HG03066 (cell line): ENCODE measurements around the gene NTMT1.
"Not testable (repeated sequence)": the region's sequence is repeated elsewhere in the genome, so short reads cannot be mapped to it uniquely, and the experiment has no call there.

Source experiments
- ATAC-seq: cut with Tn5 transposase; IDR thresholded peaks from one replicate; pipeline ENCODE4 v1.9.1; 2021; ENCODE audit warnings: low read depth; ENCODE audit not compliant: unreplicated experiment

The NTMT1 gene

DNA sequence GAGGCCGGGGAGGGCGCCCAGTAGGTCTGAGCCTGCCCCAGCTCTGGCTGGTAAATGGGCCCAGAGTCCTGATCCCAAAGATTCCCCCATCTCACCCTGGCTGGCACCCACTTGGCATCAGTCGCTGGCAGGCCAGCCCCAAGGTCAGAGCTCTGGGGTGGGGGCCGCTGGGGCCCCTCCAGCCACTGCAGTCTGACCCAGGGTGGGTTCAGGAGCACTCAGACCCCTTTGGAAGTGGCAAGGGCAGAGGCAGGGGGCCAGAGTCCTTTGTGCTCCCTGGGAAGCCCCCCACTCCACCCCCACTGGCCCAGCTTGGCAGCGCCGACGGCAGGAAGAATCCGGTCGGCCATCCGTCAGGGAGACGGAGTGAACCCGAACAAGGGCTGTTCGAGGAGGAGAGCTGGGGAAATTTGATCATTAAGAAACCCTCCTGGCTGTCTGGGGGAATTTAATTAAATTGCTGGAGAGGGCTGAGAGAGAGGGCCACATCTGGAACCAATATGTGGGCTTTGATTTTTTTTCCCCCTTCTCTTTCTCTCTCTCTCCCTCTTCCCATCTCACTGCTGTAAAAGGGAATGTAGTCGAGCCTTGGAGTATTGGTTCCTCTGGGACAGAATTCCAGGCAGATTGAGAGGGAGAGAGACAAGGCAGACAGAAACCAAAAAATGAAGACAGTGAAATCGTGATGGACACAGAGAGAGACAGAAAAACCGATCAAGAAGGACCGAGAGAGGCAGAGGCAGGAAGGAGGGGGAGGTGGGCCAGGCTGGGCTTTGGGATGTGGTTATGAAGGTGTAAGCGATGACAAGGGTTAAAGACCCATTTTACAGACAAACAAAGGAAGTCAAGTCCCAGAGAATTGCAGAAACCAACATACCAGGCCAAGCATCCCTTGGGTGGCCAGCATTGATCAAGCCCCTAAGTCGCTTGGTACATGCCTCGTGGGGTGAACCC lies 24.0 kb downstream of the NTMT1 start:
- ATAC-seq = no peak

- no peak for ATAC-seq
Measured at GRCh38 chr9:129650680-129651235, 24.8 kb downstream of the NTMT1 start.

DNA sequence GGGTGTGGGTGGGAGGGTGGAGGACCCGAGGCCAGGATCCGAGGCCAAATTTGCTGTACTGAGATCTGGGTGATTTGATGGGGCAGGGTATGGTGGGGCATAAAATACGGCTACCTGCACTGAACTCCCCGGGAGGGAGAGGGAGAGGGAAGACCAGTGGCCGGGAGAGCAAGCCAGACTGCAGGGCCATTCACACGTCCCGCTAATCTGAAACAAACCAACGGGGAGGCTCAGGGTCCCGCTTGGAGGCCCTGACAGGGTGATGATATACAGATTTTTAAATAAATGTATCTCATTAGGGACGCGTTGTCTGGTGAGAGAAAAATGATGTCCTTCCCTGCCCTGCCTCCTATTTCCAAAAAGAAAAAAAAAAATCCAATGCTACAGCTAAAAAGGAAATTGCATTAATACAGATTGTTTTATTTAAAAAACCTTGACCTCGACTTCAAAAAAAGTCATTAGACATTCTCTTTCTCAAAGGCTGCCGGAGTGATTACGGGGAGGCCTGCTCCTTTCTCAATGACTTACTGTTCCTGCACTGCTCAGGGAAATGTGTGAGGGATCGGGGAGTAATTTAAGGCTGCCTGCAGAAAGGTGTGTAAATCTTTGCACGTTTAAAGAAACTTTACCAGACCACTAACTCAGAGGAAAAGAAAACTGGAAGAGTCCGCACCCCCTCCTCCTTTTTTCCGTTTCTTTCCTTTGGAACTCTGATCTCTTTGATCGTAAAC lies 28.0 kb downstream of the NTMT1 start:
- ATAC-seq = no peak

- no peak for ATAC-seq
Measured at GRCh38 chr9:129654554-129655040, 28.6 kb downstream of the NTMT1 start.

GRCh38 chr9:129655154-129655553 lies 29.2 kb downstream of the NTMT1 start:
- no peak for ATAC-seq

GRCh38 chr9:129655696-129656095 lies 29.7 kb downstream of the NTMT1 start:
- ATAC-seq = no peak

GRCh38 chr9:129656795-129657390 lies 30.9 kb downstream of the NTMT1 start:
- no peak for ATAC-seq

- ATAC-seq = no peak
Measured at GRCh38 chr9:129661029-129661428, 35.1 kb downstream of the NTMT1 start.

DNA sequence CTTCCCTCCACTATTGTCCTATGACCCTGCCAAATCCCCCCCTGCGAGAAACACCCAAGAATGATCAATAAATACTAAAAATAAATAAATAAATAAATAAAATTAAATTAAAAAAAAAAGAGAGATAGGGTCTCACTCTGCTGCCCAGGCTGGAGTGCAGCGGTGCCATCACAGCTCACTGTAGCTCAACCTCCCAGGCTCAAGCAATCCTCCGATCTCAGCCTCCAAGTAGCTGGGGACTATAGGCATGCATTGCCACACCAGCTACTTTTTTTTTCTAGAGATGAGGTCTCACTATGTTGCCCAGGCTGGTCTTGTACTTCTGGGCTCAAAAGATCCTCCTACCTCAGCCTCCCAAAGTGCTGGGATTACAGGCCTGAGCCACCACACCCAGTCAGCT lies 36.3 kb downstream of the NTMT1 start:
- not testable (repeated sequence) for ATAC-seq

GRCh38 chr9:129664746-129665388 lies 38.9 kb downstream of the NTMT1 start:
- no peak for ATAC-seq

GRCh38 chr9:129665389-129665775 lies 39.4 kb downstream of the NTMT1 start, which contains the start of gene PRRX2:
PRRX2 (plus strand) TSS chr9:129665647; CDS start chr9:129665868, 221 bp downstream.
- no peak for ATAC-seq

GRCh38 chr9:129665814-129666520 lies 40.0 kb downstream of the NTMT1 start:
- no peak for ATAC-seq

DNA sequence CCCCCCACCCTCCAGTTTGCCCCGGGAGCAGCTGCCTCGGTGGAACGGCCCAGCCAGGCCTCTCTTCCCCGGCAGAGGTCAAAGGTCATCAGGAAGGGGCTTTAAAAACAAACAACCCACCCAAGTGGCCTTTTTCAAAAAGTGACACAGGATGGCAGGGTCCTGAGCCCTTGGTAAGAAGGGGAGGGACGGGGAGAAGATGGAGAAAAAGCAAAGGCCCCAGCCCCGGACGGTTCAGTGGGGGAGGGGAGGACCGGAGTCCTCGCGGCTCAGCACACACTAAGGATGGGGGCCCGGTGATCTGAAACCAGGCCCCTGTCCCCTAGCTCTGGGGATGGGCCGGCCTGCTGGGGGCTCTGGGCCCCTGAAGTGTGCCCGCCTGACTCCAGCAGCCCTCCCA lies 40.6 kb downstream of the NTMT1 start:
- no peak for ATAC-seq

- no peak for ATAC-seq
Measured at GRCh38 chr9:129667378-129667777, 41.4 kb downstream of the NTMT1 start.

GRCh38 chr9:129667850-129668249 lies 41.9 kb downstream of the NTMT1 start:
- ATAC-seq = no peak

DNA sequence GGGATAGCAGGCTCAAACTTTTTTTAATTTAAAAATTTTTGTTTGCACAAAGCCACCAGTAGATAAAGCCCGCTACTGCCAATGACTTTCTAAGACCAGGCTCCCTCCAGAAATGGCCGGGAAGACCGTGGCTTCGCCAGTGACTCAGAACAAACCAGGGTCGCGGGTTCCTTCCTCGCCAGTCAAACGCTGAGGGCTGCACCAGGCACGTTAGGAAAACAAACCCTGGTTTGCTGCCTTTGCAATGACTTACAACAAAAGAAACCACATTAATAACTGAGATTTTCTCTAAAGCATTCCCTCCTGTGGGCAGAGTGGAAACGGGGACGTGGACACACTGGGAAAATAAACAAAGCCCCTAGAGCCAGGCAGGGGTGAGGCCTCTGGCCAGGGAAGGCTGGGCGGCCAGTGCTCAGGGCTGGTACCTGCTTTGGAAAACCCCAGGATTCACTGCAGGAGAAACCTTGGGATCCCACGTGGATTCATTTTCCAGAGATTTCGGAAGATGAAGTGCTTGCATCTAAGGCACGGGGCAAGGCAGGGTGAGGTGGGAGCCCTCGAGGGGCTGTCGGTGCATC lies 43.3 kb downstream of the NTMT1 start:
- ATAC-seq = no peak

DNA sequence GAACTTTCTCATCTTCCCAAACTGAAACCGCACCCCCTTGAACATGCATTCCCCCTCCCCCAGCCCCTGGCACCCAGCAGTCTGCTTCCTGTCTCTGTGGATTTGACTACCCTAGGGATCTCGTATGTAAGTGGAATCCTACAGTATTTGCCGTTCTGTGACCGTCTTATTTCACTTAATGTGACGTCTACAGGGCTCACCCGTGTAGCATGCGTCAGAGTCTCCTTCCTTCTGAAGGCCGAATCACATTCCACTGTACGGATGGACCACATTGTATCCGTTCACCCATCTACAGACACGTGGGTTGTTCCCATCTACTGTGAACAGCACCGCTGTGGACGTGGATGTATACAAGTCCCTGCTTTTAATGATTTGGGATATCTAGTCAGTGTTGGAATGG lies 44.0 kb downstream of the NTMT1 start:
- ATAC-seq = no peak

GRCh38 chr9:129671065-129671464 lies 45.1 kb downstream of the NTMT1 start:
- ATAC-seq = no peak

- no peak for ATAC-seq
Measured at GRCh38 chr9:129671519-129671918, 45.6 kb downstream of the NTMT1 start.
